Measurements from ENCODE around the gene SLF1.

DNA sequence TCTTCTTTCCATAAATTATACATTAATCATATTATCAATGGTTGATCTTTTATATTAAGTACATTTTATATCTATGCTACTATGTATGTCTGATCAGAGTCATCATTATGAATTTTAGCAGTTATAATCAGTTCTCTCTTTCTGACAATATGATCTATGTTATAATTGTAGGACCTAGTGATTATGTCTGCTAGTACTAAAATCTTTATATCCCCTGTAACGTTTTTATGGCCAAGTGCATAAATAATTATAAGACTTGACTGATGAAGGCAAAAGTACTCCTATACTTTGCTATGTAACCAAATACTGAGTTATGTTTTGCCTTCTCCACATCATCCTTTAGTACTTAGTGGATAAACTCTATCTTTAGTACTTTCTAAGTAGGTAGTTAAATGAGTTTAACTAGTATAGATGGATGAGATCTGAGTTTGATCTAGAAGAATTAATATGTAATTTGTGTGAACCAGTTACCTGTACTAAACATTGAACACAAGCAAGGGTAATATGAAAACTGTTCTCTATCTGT lies 75.4 kb downstream of the SLF1 start:
- TF ChIP-seq, protein P1, sequence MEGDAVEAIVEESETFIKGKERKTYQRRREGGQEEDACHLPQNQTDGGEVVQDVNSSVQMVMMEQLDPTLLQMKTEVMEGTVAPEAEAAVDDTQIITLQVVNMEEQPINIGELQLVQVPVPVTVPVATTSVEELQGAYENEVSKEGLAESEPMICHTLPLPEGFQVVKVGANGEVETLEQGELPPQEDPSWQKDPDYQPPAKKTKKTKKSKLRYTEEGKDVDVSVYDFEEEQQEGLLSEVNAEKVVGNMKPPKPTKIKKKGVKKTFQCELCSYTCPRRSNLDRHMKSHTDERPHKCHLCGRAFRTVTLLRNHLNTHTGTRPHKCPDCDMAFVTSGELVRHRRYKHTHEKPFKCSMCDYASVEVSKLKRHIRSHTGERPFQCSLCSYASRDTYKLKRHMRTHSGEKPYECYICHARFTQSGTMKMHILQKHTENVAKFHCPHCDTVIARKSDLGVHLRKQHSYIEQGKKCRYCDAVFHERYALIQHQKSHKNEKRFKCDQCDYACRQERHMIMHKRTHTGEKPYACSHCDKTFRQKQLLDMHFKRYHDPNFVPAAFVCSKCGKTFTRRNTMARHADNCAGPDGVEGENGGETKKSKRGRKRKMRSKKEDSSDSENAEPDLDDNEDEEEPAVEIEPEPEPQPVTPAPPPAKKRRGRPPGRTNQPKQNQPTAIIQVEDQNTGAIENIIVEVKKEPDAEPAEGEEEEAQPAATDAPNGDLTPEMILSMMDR (conservative IDR thresholded peaks at IDR 0.05 in 1 of 2, IDR thresholded peaks at IDR 0.05 in 1 of 2; ENCODE audit: extremely low read depth in 1 of 2, insufficient read depth in 1 of 2, low read depth in 1 of 2, low read length in 2 of 2) = no peak
- TF ChIP-seq EZH2 (IDR thresholded peaks at IDR 0.05; ENCODE audit: borderline replicate concordance, low read length) = no peak

All from mammary epithelial cell (primary cell).